Activated CD8-positive, alpha-beta T cell treated with anti-CD3 and anti-CD28 coated beads for 36 hours (primary cell): ENCODE results near the gene TGM1. TPM values are rescaled to one million over a fixed set of nuclear protein-coding genes. Genes with fewer than 3 reads are reported as not detected.

Experiments used
- ATAC-seq: fragments of 200-7000 bp; cut with Tn5 transposase; one replicate; pipeline ENCODE4 v1.10.0; 2021; ENCODE audit warnings: mild to moderate bottlenecking, moderate library complexity
- CTCF ChIA-PET: fragments of 350-600 bp; sonication (Branson Sonifier 250); formaldehyde crosslinking; loops from one replicate; lab custom pipeline; 2021; ENCODE audit warnings: antibody characterized with exemption; lab: Charles Lee
- POLR2A ChIA-PET: fragments of 350-600 bp; sonication (Branson Sonifier 250); formaldehyde crosslinking; loops from one replicate; lab custom pipeline; 2021; ENCODE audit warnings: antibody characterized with exemption; lab: Charles Lee
- DNase-seq: peaks from one replicate; pipeline ENCODE4 v3.0.0-alpha.2; 2020
- H3K27ac Mint-ChIP-seq: one replicate; pipeline ENCODE4 v1.8.0; 2021; ENCODE audit warnings: mild to moderate bottlenecking, mixed read lengths
- H3K27me3 Mint-ChIP-seq: one replicate; pipeline ENCODE4 v1.8.0; 2021; ENCODE audit warnings: mixed read lengths
- H3K36me3 Mint-ChIP-seq: one replicate; pipeline ENCODE4 v1.8.0; 2021; ENCODE audit warnings: low read depth, mixed read lengths
- H3K4me1 Mint-ChIP-seq: one replicate; pipeline ENCODE4 v1.8.0; 2021; ENCODE audit warnings: low read depth, mixed read lengths
- H3K4me3 Mint-ChIP-seq: one replicate; pipeline ENCODE4 v1.8.0; 2021; ENCODE audit warnings: mild to moderate bottlenecking, moderate library complexity, mixed read lengths
- H3K9me3 Mint-ChIP-seq: one replicate; pipeline ENCODE4 v1.8.0; 2021; ENCODE audit warnings: mixed read lengths
- CTCF ChIP-seq: fragments of 200-600 bp; IDR thresholded peaks from one replicate; pipeline ENCODE4 v1.8.0; 2022; ENCODE audit warnings: antibody characterized with exemption, mild to moderate bottlenecking
- intact Hi-C: fragments of 100-400 bp; cut with micrococcal nuclease; formaldehyde crosslinking; loops from one replicate; pipeline ENCODE4 v1.10.0; 2022
- total RNA-seq, 2 experiments: library from RNA; stranded (reverse); gene quantifications; one replicate each; pipeline ENCODE4 v1.2.3, GENCODE V29; 2021

Gene TGM1
- total RNA-seq, 2 experiments from 2014 or later = 3.0 to 3.1 TPM

GRCh38 chr14:24240110-24240918 lies 22.7 kb downstream of the TGM1 start:
- ATAC-seq = no peak
- H3K27me3 Mint-ChIP-seq = no peaks in the 10 kb centered on the region
- peaks cover 54% of the 10 kb centered on the region for H3K36me3 Mint-ChIP-seq
- peak overlapping the region; percentile 96 for H3K4me3 Mint-ChIP-seq
- no peaks in the 10 kb centered on the region for H3K9me3 Mint-ChIP-seq
- no peak for DNase-seq
- intact Hi-C loops = loop anchor here (10.0 kb wide), 1 partner anchor 194 kb away; no protein-coding TSS in a partner anchor
- H3K27ac Mint-ChIP-seq = peak overlapping the region; percentile 69
- no peak for TF ChIP-seq CTCF
- H3K4me1 Mint-ChIP-seq = peaks cover 58% of the 10 kb centered on the region
- ChIA-PET POLR2A (interaction anchor here (1.0 to 3.9 kb wide), 9 partner anchors 27 to 79 kb away, joined by 3 to 22 read pairs (median 5); partner anchors contain the start of genes CHMP4A, IRF9, LTB4R and LTB4R2), CTCF (interaction anchor here (1.5 to 27.8 kb wide), 4 partner anchors 24 to 191 kb away, joined by 3 to 873 read pairs (median 20); partner anchors contain the start of genes CIDEB, DHRS1, LTB4R and LTB4R2)

GRCh38 chr14:24238527-24239037 lies 24.4 kb downstream of the TGM1 start:
- ATAC-seq (no peak), DNase-seq (no peak)
- Mint-ChIP-seq H3K4me3 (no peak overlapping the region), H3K36me3 (peaks cover 57% of the 10 kb centered on the region), H3K9me3 (no peaks in the 10 kb centered on the region), H3K27ac (peak overlapping the region; percentile 69), H3K27me3 (no peaks in the 10 kb centered on the region), H3K4me1 (peaks cover 67% of the 10 kb centered on the region)
- ChIA-PET CTCF (interaction anchor here (1.4 to 27.8 kb wide), 3 partner anchors 32 to 147 kb away, joined by 3 to 873 read pairs (median 4); partner anchors contain the start of genes CIDEB, DHRS1, LTB4R and LTB4R2), POLR2A (interaction anchor here (0.6 to 1.9 kb wide), 7 partner anchors 11 to 59 kb away, joined by 3 to 6 read pairs (median 3); partner anchors contain the start of genes CHMP4A and MDP1)
- intact Hi-C loops = no loop called here
- no peak for TF ChIP-seq CTCF

- peaks cover 57% of the 10 kb centered on the region for H3K36me3 Mint-ChIP-seq
These were observed 24.9 kb downstream of the TGM1 start for GRCh38 chr14:24238123-24238522.

GRCh38 chr14:24237463-24237955 lies 25.5 kb downstream of the TGM1 start:
- POLR2A ChIA-PET = interaction anchor here (0.6 to 1.5 kb wide), 5 partner anchors 9 to 129 kb away, joined by 3 to 4 read pairs (median 3); partner anchors contain the start of gene LTB4R
- ATAC-seq = no peak
- no peak for DNase-seq
- CTCF ChIA-PET = interaction anchor here (1.0 to 27.8 kb wide), 4 partner anchors 36 to 146 kb away, joined by 3 to 873 read pairs (median 4); partner anchors contain the start of genes CIDEB, DHRS1, LTB4R and LTB4R2
- Mint-ChIP-seq H3K4me1 (peaks cover 64% of the 10 kb centered on the region), H3K36me3 (peaks cover 57% of the 10 kb centered on the region), H3K4me3 (no peak overlapping the region), H3K27ac (peak overlapping the region; percentile 69), H3K27me3 (no peaks in the 10 kb centered on the region), H3K9me3 (no peaks in the 10 kb centered on the region)
- intact Hi-C loops = no loop called here
- TF ChIP-seq CTCF = no peak

More at GRCh38 chr14:24238123-24238522, 24.9 kb downstream of the TGM1 start:
- POLR2A ChIA-PET = interaction anchor here (0.6 to 1.7 kb wide), 7 partner anchors 9 to 128 kb away, joined by 3 to 4 read pairs (median 3); no protein-coding TSS in a partner anchor
- Mint-ChIP-seq H3K27me3 (no peaks in the 10 kb centered on the region), H3K9me3 (no peaks in the 10 kb centered on the region), H3K4me3 (no peak overlapping the region), H3K4me1 (peaks cover 66% of the 10 kb centered on the region), H3K27ac (peak overlapping the region; percentile 69)
- CTCF ChIA-PET = interaction anchor here (1.0 to 27.8 kb wide), 3 partner anchors 42 to 147 kb away, joined by 3 to 873 read pairs (median 4); partner anchors contain the start of genes CIDEB, DHRS1, LTB4R and LTB4R2
- intact Hi-C loops = no loop called here
- no peak for TF ChIP-seq CTCF
- no peak for DNase-seq
- ATAC-seq = no peak
